Right atrium auricular region (tissue), 2 donors: ENCODE measurements around the gene AGMAT. TPM values are rescaled to one million over a fixed set of nuclear protein-coding genes. Genes with fewer than 3 reads are reported as not detected.

Source experiments
- DNase-seq: peaks from one replicate; pipeline ENCODE4 v3.0.0-alpha.2; 2019; ENCODE audit warnings: low spot score
- H3K27ac ChIP-seq, 2 donors: fragments of 200-600 bp; sonication (generic); 1 replicate in 1 of 2; 2 replicates in 1 of 2; pipeline ENCODE4 v1.5.1; 2016 to 2019
- H3K27me3 ChIP-seq, 2 donors: fragments of 200-600 bp; sonication (generic); one replicate each; pipeline versions ENCODE4 v1.5.1 to v1.6.0; 2017 to 2019
- H3K36me3 ChIP-seq: fragments of 200-600 bp; sonication (generic); one replicate; pipeline ENCODE4 v1.5.1; 2016
- H3K4me1 ChIP-seq, 2 donors: fragments of 200-600 bp; sonication (generic); one replicate each; pipeline versions ENCODE4 v1.5.1 to v1.6.0; 2017 to 2019
- H3K4me3 ChIP-seq, 2 donors: fragments of 200-600 bp; sonication (generic); 1 replicate in 1 of 2; 2 replicates in 1 of 2; pipeline ENCODE4 v1.5.1; 2017 to 2019; ENCODE audit warnings: mild to moderate bottlenecking in 1 of 2, moderate library complexity in 1 of 2
- H3K9me3 ChIP-seq, 2 donors: fragments of 200-600 bp; sonication (generic); one replicate each; pipeline ENCODE4 v1.5.1; 2019
- CTCF ChIP-seq, 2 donors: fragments of 200-600 bp; sonication (generic); IDR thresholded peaks; one replicate each; pipeline ENCODE4 v1.5.1; 2019; ENCODE audit warnings: antibody characterized with exemption in 2 of 2
- total RNA-seq, 2 donors: library from RNA; depleted of rRNA; stranded (reverse); fragments of >200 nt; gene quantifications; one replicate each; pipeline ENCODE4 v1.1.0, GENCODE V29; 2016

The AGMAT gene
- total RNA-seq, 2 donors from 2014 or later: not detected

- Histone ChIP-seq H3K9me3 (no peaks in the 10 kb centered on the region), H3K4me3 (no peak overlapping the region), H3K4me1 (no peaks in the 10 kb centered on the region), H3K27ac (no peak overlapping the region), H3K27me3 (no peaks in the 10 kb centered on the region), H3K36me3 (peaks cover 72% of the 10 kb centered on the region)
- TF ChIP-seq CTCF (IDR thresholded peaks at IDR 0.05): no peak
- no peak for DNase-seq
Observed at GRCh38 chr1:15538771-15539170, 46.1 kb downstream of the AGMAT start.

GRCh38 chr1:15531682-15532081 is 53.2 kb downstream of the AGMAT start:
- no peak overlapping the region for H3K4me3 ChIP-seq
- no peak for DNase-seq
- no peaks in the 10 kb centered on the region for H3K27me3 ChIP-seq
- no peaks in the 10 kb centered on the region for H3K9me3 ChIP-seq
- TF ChIP-seq CTCF (IDR thresholded peaks at IDR 0.05): no peak
- peaks cover 34% of the 10 kb centered on the region for H3K36me3 ChIP-seq
- H3K27ac ChIP-seq: no peak overlapping the region
- H3K4me1 ChIP-seq: peaks cover 0 to 10% of the 10 kb centered on the region in 2 donors

- H3K9me3 ChIP-seq: no peaks in the 10 kb centered on the region
- H3K36me3 ChIP-seq: peaks cover 28% of the 10 kb centered on the region
- H3K4me3 ChIP-seq: no peak overlapping the region
- H3K4me1 ChIP-seq: peaks cover 0 to 13% of the 10 kb centered on the region in 2 donors
- no peak for DNase-seq
- no peak overlapping the region for H3K27ac ChIP-seq
- H3K27me3 ChIP-seq: no peaks in the 10 kb centered on the region
- TF ChIP-seq CTCF (IDR thresholded peaks at IDR 0.05): no peak
Observed at GRCh38 chr1:15531003-15531402, 53.8 kb downstream of the AGMAT start.

GRCh38 chr1:15526490-15527339 is 58.1 kb downstream of the AGMAT start, which contains the start of gene DNAJC16:
TSS of gene DNAJC16 (plus strand) at chr1:15526848. CDS start at chr1:15529106, 2,258 bp downstream.
- no peaks in the 10 kb centered on the region for H3K9me3 ChIP-seq
- H3K27ac ChIP-seq: peak within 1 kb of the TSS; percentile 92 to 99
- peaks cover 0 to 31% of the 10 kb centered on the region in 2 donors for H3K4me1 ChIP-seq
- H3K36me3 ChIP-seq: peaks cover 6% of the 10 kb centered on the region
- DNase-seq: peak; percentile 100
- no peak for TF ChIP-seq CTCF (IDR thresholded peaks at IDR 0.05)
- peak within 1 kb of the TSS; percentile 95 to 99 for H3K4me3 ChIP-seq
- no peaks in the 10 kb centered on the region for H3K27me3 ChIP-seq

GRCh38 chr1:15526021-15526489 is 58.8 kb downstream of the AGMAT start:
- no peaks in the 10 kb centered on the region for H3K9me3 ChIP-seq
- peak overlapping the region; percentile 92 to 99 for H3K27ac ChIP-seq
- peaks cover 0 to 31% of the 10 kb centered on the region in 2 donors for H3K4me1 ChIP-seq
- peaks cover 6% of the 10 kb centered on the region for H3K36me3 ChIP-seq
- no peak for TF ChIP-seq CTCF (IDR thresholded peaks at IDR 0.05)
- peak overlapping the region; percentile 10 to 95 for H3K4me3 ChIP-seq
- DNase-seq: no peak
- no peaks in the 10 kb centered on the region for H3K27me3 ChIP-seq
